Superior temporal gyrus (tissue), 1 donor: ENCODE data around the gene AP1S2.
A peak's percentile ranks its signal among the peaks of the same experiment; 100 is the strongest.

Experiments used
- DNase-seq: peaks from one replicate; pipeline ENCODE4 v3.0.0-alpha.2; 2016; ENCODE audit errors: extremely low spot score

AP1S2 gene

GRCh38 chrX:15812192-15812938 is 42.2 kb downstream of the AP1S2 start:
- DNase-seq: no peak

- DNase-seq: no peak
Observed at GRCh38 chrX:15808254-15808653, 46.4 kb downstream of the AP1S2 start.

- no peak for DNase-seq
Observed at GRCh38 chrX:15804563-15804962, 50.0 kb downstream of the AP1S2 start.

- no peak for DNase-seq
Observed at GRCh38 chrX:15797707-15798106, 56.9 kb downstream of the AP1S2 start.

- DNase-seq: no peak
Observed at GRCh38 chrX:15790769-15791290, 63.8 kb downstream of the AP1S2 start.

- DNase-seq: peak; percentile 76
Observed at GRCh38 chrX:15789979-15790768, 64.4 kb downstream of the AP1S2 start, which contains the start of gene ZRSR2. Gene ZRSR2, plus strand, starts transcription at chrX:15790484. Its CDS starts 12 bp downstream, at chrX:15790496.

- DNase-seq: no peak
Observed at GRCh38 chrX:15786915-15787314, 67.7 kb downstream of the AP1S2 start.

- DNase-seq: no peak
Observed at GRCh38 chrX:15785176-15785750, 69.3 kb downstream of the AP1S2 start.

GRCh38 chrX:15781961-15782699 is 72.5 kb downstream of the AP1S2 start:
- no peak for DNase-seq
